Measurements from ENCODE around the gene PROC.

PROC gene

GRCh38 chr2:127418300-127419111 is at the start of gene PROC:
TSS of gene PROC (plus strand) at chr2:127418427. CDS start at chr2:127419943, 1,516 bp downstream.
- DNase-seq: no peak

- no peak for DNase-seq
These were observed 48.2 kb upstream of the PROC start for GRCh38 chr2:127370010-127370409.

- no peak for DNase-seq
These were observed 47.2 kb upstream of the PROC start for GRCh38 chr2:127371037-127371436.

- DNase-seq: no peak
These were observed 44.7 kb upstream of the PROC start for GRCh38 chr2:127373362-127374083.

GRCh38 chr2:127376257-127376656 is 42.0 kb upstream of the PROC start:
- DNase-seq: no peak

GRCh38 chr2:127377262-127377661 is 41.0 kb upstream of the PROC start:
- no peak for DNase-seq

- DNase-seq: no peak
These were observed 39.5 kb upstream of the PROC start for GRCh38 chr2:127378720-127379119.

GRCh38 chr2:127379712-127380355 is 38.4 kb upstream of the PROC start:
- DNase-seq: no peak

- no peak for DNase-seq
These were observed 36.5 kb upstream of the PROC start for GRCh38 chr2:127381762-127382161.

GRCh38 chr2:127382831-127383230 is 35.4 kb upstream of the PROC start:
- DNase-seq: peak in 1 of 14 donors; percentile 6

GRCh38 chr2:127384529-127384928 is 33.7 kb upstream of the PROC start:
- no peak for DNase-seq

GRCh38 chr2:127386246-127386645 is 32.0 kb upstream of the PROC start:
- DNase-seq: no peak

- peak; percentile 31 to 88 (median 78) for DNase-seq
These were observed 31.2 kb upstream of the PROC start for GRCh38 chr2:127386764-127387654.

GRCh38 chr2:127387655-127388422 is 30.4 kb upstream of the PROC start, which contains the start of gene MAP3K2:
TSS of gene MAP3K2 (minus strand) at chr2:127387975. CDS start at chr2:127343129, 44,846 bp downstream.
- DNase-seq: peak; percentile 22 to 95 (median 84)

GRCh38 chr2:127388423-127389164 is 29.6 kb upstream of the PROC start:
- no peak for DNase-seq

- no peak for DNase-seq
These were observed 28.3 kb upstream of the PROC start for GRCh38 chr2:127389778-127390435.

GRCh38 chr2:127392133-127392827 is 25.9 kb upstream of the PROC start:
- DNase-seq: no peak

GRCh38 chr2:127392828-127393578 is 25.2 kb upstream of the PROC start:
- no peak for DNase-seq

- DNase-seq: no peak
These were observed 23.7 kb upstream of the PROC start for GRCh38 chr2:127394492-127394891.
